ENCODE measurements around the gene MBNL3.
"Not testable (repeated sequence)": the region's sequence is repeated elsewhere in the genome, so short reads cannot be mapped to it uniquely, and the experiment has no call there.

Gene MBNL3

GRCh38 chrX:132474544-132475248 lies 14.1 kb downstream of the MBNL3 start:
- DNase-seq = no peak

GRCh38 chrX:132472397-132472796 lies 16.4 kb downstream of the MBNL3 start:
- no peak for DNase-seq

- no peak for DNase-seq
These were observed 18.0 kb downstream of the MBNL3 start for GRCh38 chrX:132470831-132471230.

GRCh38 chrX:132470179-132470578 lies 18.7 kb downstream of the MBNL3 start:
- no peak for DNase-seq

- DNase-seq = no peak
These were observed 20.4 kb downstream of the MBNL3 start for GRCh38 chrX:132468454-132468853.

GRCh38 chrX:132467989-132468388 lies 20.8 kb downstream of the MBNL3 start:
- DNase-seq = no peak

- no peak for DNase-seq
These were observed 21.8 kb downstream of the MBNL3 start for GRCh38 chrX:132467026-132467425.

- no peak for DNase-seq
These were observed 25.4 kb downstream of the MBNL3 start for GRCh38 chrX:132463411-132463810.

- no peak for DNase-seq
These were observed 27.0 kb downstream of the MBNL3 start for GRCh38 chrX:132461886-132462285.

GRCh38 chrX:132452911-132453550 lies 35.8 kb downstream of the MBNL3 start:
- DNase-seq = no peak

- not testable (repeated sequence) for DNase-seq
These were observed 42.9 kb downstream of the MBNL3 start for GRCh38 chrX:132445909-132446308.

- DNase-seq = no peak
These were observed 43.9 kb downstream of the MBNL3 start for GRCh38 chrX:132444936-132445335.

GRCh38 chrX:132443196-132444135 lies 45.4 kb downstream of the MBNL3 start:
- DNase-seq = no peak

GRCh38 chrX:132442691-132443090 lies 46.1 kb downstream of the MBNL3 start:
- DNase-seq = no peak

- no peak for DNase-seq
These were observed 53.6 kb downstream of the MBNL3 start for GRCh38 chrX:132435222-132435621.

GRCh38 chrX:132433551-132433950 lies 55.3 kb downstream of the MBNL3 start:
- no peak for DNase-seq

- no peak for DNase-seq
These were observed 55.8 kb downstream of the MBNL3 start for GRCh38 chrX:132433001-132433400.

GRCh38 chrX:132428896-132429295 lies 59.9 kb downstream of the MBNL3 start:
- DNase-seq = no peak

GRCh38 chrX:132426695-132427281 lies 62.0 kb downstream of the MBNL3 start:
- DNase-seq = no peak

GRCh38 chrX:132425744-132426318 lies 63.0 kb downstream of the MBNL3 start:
- DNase-seq = no peak

GRCh38 chrX:132423323-132423722 lies 65.5 kb downstream of the MBNL3 start:
- no peak for DNase-seq

GRCh38 chrX:132415012-132415411 lies 73.8 kb downstream of the MBNL3 start:
- DNase-seq = no peak

GRCh38 chrX:132414404-132414803 lies 74.4 kb downstream of the MBNL3 start:
- no peak for DNase-seq

Data from GOT3 (cell line).